IPS-15b (cell line): Measurements from ENCODE around the gene TMEM132E.

Experiments
- H3K27me3 ChIP-seq: one replicate; pipeline ENCODE4 v1.6.1; 2013; ENCODE audit warnings: low read length; ENCODE audit not compliant: control insufficient read depth, insufficient read depth
- H3K36me3 ChIP-seq: one replicate; pipeline ENCODE4 v1.6.1; 2013; ENCODE audit warnings: low read length; ENCODE audit not compliant: control insufficient read depth, insufficient read depth
- H3K4me1 ChIP-seq: one replicate; pipeline ENCODE4 v1.6.1; 2013; ENCODE audit warnings: mild to moderate bottlenecking, low read length; ENCODE audit not compliant: control insufficient read depth, insufficient read depth
- H3K4me3 ChIP-seq: one replicate; pipeline ENCODE4 v1.5.1; 2013; ENCODE audit warnings: low read depth, low read length
- H3K9ac ChIP-seq: one replicate; pipeline ENCODE4 v1.6.1; 2013; ENCODE audit warnings: low read depth, mild to moderate bottlenecking, low read length
- H3K9me3 ChIP-seq: one replicate; pipeline ENCODE4 v1.6.1; 2013; ENCODE audit warnings: mild to moderate bottlenecking, low read length; ENCODE audit not compliant: control insufficient read depth, insufficient read depth

The TMEM132E gene

GRCh38 chr17:34584805-34585416 lies 5.5 kb downstream of the TMEM132E start:
- Histone ChIP-seq H3K9me3 (no peaks in the 10 kb centered on the region), H3K4me3 (no peak overlapping the region), H3K36me3 (no peaks in the 10 kb centered on the region), H3K4me1 (no peaks in the 10 kb centered on the region), H3K27me3 (peaks cover 96% of the 10 kb centered on the region), H3K9ac (no peak overlapping the region)

GRCh38 chr17:34586346-34586846 lies 7.0 kb downstream of the TMEM132E start:
- no peaks in the 10 kb centered on the region for H3K36me3 ChIP-seq
- no peaks in the 10 kb centered on the region for H3K9me3 ChIP-seq
- no peak overlapping the region for H3K9ac ChIP-seq
- no peak overlapping the region for H3K4me3 ChIP-seq
- H3K27me3 ChIP-seq: peaks cover 95% of the 10 kb centered on the region
- no peaks in the 10 kb centered on the region for H3K4me1 ChIP-seq

- Histone ChIP-seq H3K4me3 (no peak overlapping the region), H3K9me3 (no peaks in the 10 kb centered on the region), H3K9ac (no peak overlapping the region), H3K36me3 (no peaks in the 10 kb centered on the region), H3K4me1 (no peaks in the 10 kb centered on the region), H3K27me3 (peaks cover 82% of the 10 kb centered on the region)
Observed at GRCh38 chr17:34588266-34588665, 8.9 kb downstream of the TMEM132E start.

- Histone ChIP-seq H3K27me3 (peaks cover 78% of the 10 kb centered on the region), H3K4me1 (no peaks in the 10 kb centered on the region), H3K36me3 (no peaks in the 10 kb centered on the region), H3K4me3 (no peak overlapping the region), H3K9ac (no peak overlapping the region), H3K9me3 (no peaks in the 10 kb centered on the region)
Observed at GRCh38 chr17:34589120-34589965, 10.0 kb downstream of the TMEM132E start.

GRCh38 chr17:34592002-34592401 lies 12.6 kb downstream of the TMEM132E start:
- no peaks in the 10 kb centered on the region for H3K36me3 ChIP-seq
- no peak overlapping the region for H3K4me3 ChIP-seq
- H3K9me3 ChIP-seq: no peaks in the 10 kb centered on the region
- H3K27me3 ChIP-seq: peaks cover 63% of the 10 kb centered on the region
- no peaks in the 10 kb centered on the region for H3K4me1 ChIP-seq
- H3K9ac ChIP-seq: no peak overlapping the region

GRCh38 chr17:34596920-34597319 lies 17.5 kb downstream of the TMEM132E start:
- H3K9ac ChIP-seq: no peak overlapping the region
- no peak overlapping the region for H3K4me3 ChIP-seq
- H3K27me3 ChIP-seq: peaks cover 35% of the 10 kb centered on the region
- H3K9me3 ChIP-seq: no peaks in the 10 kb centered on the region
- no peaks in the 10 kb centered on the region for H3K36me3 ChIP-seq
- H3K4me1 ChIP-seq: peaks cover 11% of the 10 kb centered on the region

- peaks cover 11% of the 10 kb centered on the region for H3K4me1 ChIP-seq
- H3K36me3 ChIP-seq: no peaks in the 10 kb centered on the region
- no peaks in the 10 kb centered on the region for H3K9me3 ChIP-seq
- H3K9ac ChIP-seq: no peak overlapping the region
- H3K4me3 ChIP-seq: peak overlapping the region; percentile 10
- peaks cover 38% of the 10 kb centered on the region for H3K27me3 ChIP-seq
Observed at GRCh38 chr17:34598161-34598776, 18.9 kb downstream of the TMEM132E start.

GRCh38 chr17:34601416-34601815 lies 22.0 kb downstream of the TMEM132E start:
- Histone ChIP-seq H3K9me3 (no peaks in the 10 kb centered on the region), H3K27me3 (peaks cover 24% of the 10 kb centered on the region), H3K4me3 (no peak overlapping the region), H3K4me1 (peaks cover 11% of the 10 kb centered on the region), H3K9ac (no peak overlapping the region), H3K36me3 (no peaks in the 10 kb centered on the region)

GRCh38 chr17:34603974-34604373 lies 24.6 kb downstream of the TMEM132E start:
- Histone ChIP-seq H3K27me3 (peaks cover 15% of the 10 kb centered on the region), H3K4me3 (no peak overlapping the region), H3K9ac (no peak overlapping the region), H3K4me1 (peaks cover 15% of the 10 kb centered on the region), H3K36me3 (no peaks in the 10 kb centered on the region), H3K9me3 (no peaks in the 10 kb centered on the region)

- Histone ChIP-seq H3K27me3 (peaks cover 12% of the 10 kb centered on the region), H3K9me3 (no peaks in the 10 kb centered on the region), H3K36me3 (no peaks in the 10 kb centered on the region)
Observed at GRCh38 chr17:34606763-34607162, 27.4 kb downstream of the TMEM132E start.

GRCh38 chr17:34607917-34608316 lies 28.5 kb downstream of the TMEM132E start:
- Histone ChIP-seq H3K4me3 (no peak overlapping the region), H3K9ac (no peak overlapping the region), H3K27me3 (peaks cover 9% of the 10 kb centered on the region), H3K36me3 (no peaks in the 10 kb centered on the region), H3K4me1 (peaks cover 16% of the 10 kb centered on the region), H3K9me3 (no peaks in the 10 kb centered on the region)

More at GRCh38 chr17:34606763-34607162, 27.4 kb downstream of the TMEM132E start:
- Histone ChIP-seq H3K4me1 (peaks cover 15% of the 10 kb centered on the region), H3K4me3 (no peak overlapping the region), H3K9ac (no peak overlapping the region)
